ENCODE data around the gene RASGRF2.

The RASGRF2 gene

GRCh38 chr5:81171769-81172168 lies 211.6 kb downstream of the RASGRF2 start:
- Histone ChIP-seq H3K4me3 (replicated peaks; ENCODE audit: low read depth, low read length) (no peak overlapping the region), H3K27me3 (replicated peaks; ENCODE audit: control insufficient read depth, insufficient read depth, low read length) (no peaks in the 10 kb centered on the region), H3K36me3 (ENCODE audit: control insufficient read depth, insufficient read depth, low read length) (no peaks in the 10 kb centered on the region)
- DNase-seq (ENCODE audit: extremely low read depth, insufficient read length): no peak
- TF ChIP-seq CTCF (IDR thresholded peaks at IDR 0.05; ENCODE audit: insufficient read depth, low read length, poor library complexity, severe bottlenecking): no peak

GRCh38 chr5:81172710-81173109 lies 212.5 kb downstream of the RASGRF2 start:
- H3K27me3 ChIP-seq (replicated peaks; ENCODE audit: control insufficient read depth, insufficient read depth, low read length): no peaks in the 10 kb centered on the region
- no peak for TF ChIP-seq CTCF (IDR thresholded peaks at IDR 0.05; ENCODE audit: insufficient read depth, low read length, poor library complexity, severe bottlenecking)
- H3K36me3 ChIP-seq (ENCODE audit: control insufficient read depth, insufficient read depth, low read length): no peaks in the 10 kb centered on the region
- no peak for DNase-seq (ENCODE audit: extremely low read depth, insufficient read length)
- H3K4me3 ChIP-seq (replicated peaks; ENCODE audit: low read depth, low read length): no peak overlapping the region

GRCh38 chr5:81177061-81177460 lies 216.9 kb downstream of the RASGRF2 start:
- TF ChIP-seq CTCF (IDR thresholded peaks at IDR 0.05; ENCODE audit: insufficient read depth, low read length, poor library complexity, severe bottlenecking): no peak
- no peaks in the 10 kb centered on the region for H3K27me3 ChIP-seq (replicated peaks; ENCODE audit: control insufficient read depth, insufficient read depth, low read length)
- H3K36me3 ChIP-seq (ENCODE audit: control insufficient read depth, insufficient read depth, low read length): no peaks in the 10 kb centered on the region

GRCh38 chr5:81179959-81180358 lies 219.8 kb downstream of the RASGRF2 start:
- no peak for DNase-seq (ENCODE audit: extremely low read depth, insufficient read length)
- no peaks in the 10 kb centered on the region for H3K36me3 ChIP-seq (ENCODE audit: control insufficient read depth, insufficient read depth, low read length)
- no peak for TF ChIP-seq CTCF (IDR thresholded peaks at IDR 0.05; ENCODE audit: insufficient read depth, low read length, poor library complexity, severe bottlenecking)
- H3K27me3 ChIP-seq (replicated peaks; ENCODE audit: control insufficient read depth, insufficient read depth, low read length): no peaks in the 10 kb centered on the region
- no peak overlapping the region for H3K4me3 ChIP-seq (replicated peaks; ENCODE audit: low read depth, low read length)

More at GRCh38 chr5:81177061-81177460, 216.9 kb downstream of the RASGRF2 start:
- H3K4me3 ChIP-seq (replicated peaks; ENCODE audit: low read depth, low read length): no peak overlapping the region
- no peak for DNase-seq (ENCODE audit: extremely low read depth, insufficient read length)

- no peak for DNase-seq (ENCODE audit: extremely low read depth, insufficient read length)
- Histone ChIP-seq H3K36me3 (ENCODE audit: control insufficient read depth, insufficient read depth, low read length) (no peaks in the 10 kb centered on the region), H3K4me3 (replicated peaks; ENCODE audit: low read depth, low read length) (no peak overlapping the region), H3K27me3 (replicated peaks; ENCODE audit: control insufficient read depth, insufficient read depth, low read length) (no peaks in the 10 kb centered on the region)
- no peak for TF ChIP-seq CTCF (IDR thresholded peaks at IDR 0.05; ENCODE audit: insufficient read depth, low read length, poor library complexity, severe bottlenecking)
These were observed 220.8 kb downstream of the RASGRF2 start for GRCh38 chr5:81180780-81181460.
